Activated B cell treated with CpG ODN at 0.5 μM for 24 hours (primary cell): Measurements from ENCODE around the gene NOX5. TPM values are rescaled to one million over a fixed set of nuclear protein-coding genes. Genes with fewer than 3 reads are reported as not detected.

ENCODE experiments used
- ATAC-seq: fragments of 200-7000 bp; cut with Tn5 transposase; one replicate; pipeline ENCODE4 v1.10.0; 2021; ENCODE audit warnings: low read depth, mild to moderate bottlenecking, moderate library complexity
- CTCF ChIA-PET: fragments of 350-600 bp; sonication (Branson Sonifier 250); formaldehyde crosslinking; loops from one replicate; lab custom pipeline; 2021; ENCODE audit warnings: antibody characterized with exemption; lab: Charles Lee
- POLR2A ChIA-PET: fragments of 350-600 bp; sonication (Branson Sonifier 250); formaldehyde crosslinking; loops from one replicate; lab custom pipeline; 2021; ENCODE audit warnings: antibody characterized with exemption; lab: Charles Lee
- DNase-seq: peaks from one replicate; pipeline ENCODE4 v3.0.0; 2022
- H3K27ac Mint-ChIP-seq: one replicate; pipeline ENCODE4 v1.8.0; 2020; ENCODE audit warnings: mixed read lengths
- H3K27me3 Mint-ChIP-seq: one replicate; pipeline ENCODE4 v1.8.0; 2021; ENCODE audit warnings: mixed read lengths
- H3K36me3 Mint-ChIP-seq: one replicate; pipeline ENCODE4 v1.8.0; 2021; ENCODE audit warnings: low read depth, mixed read lengths
- H3K4me1 Mint-ChIP-seq: one replicate; pipeline ENCODE4 v1.8.0; 2021; ENCODE audit warnings: mixed read lengths
- H3K4me3 Mint-ChIP-seq: one replicate; pipeline ENCODE4 v1.8.0; 2020; ENCODE audit warnings: mild to moderate bottlenecking, mixed read lengths
- H3K9me3 Mint-ChIP-seq: one replicate; pipeline ENCODE4 v1.8.0; 2020; ENCODE audit warnings: mixed read lengths
- intact Hi-C: fragments of 100-400 bp; cut with micrococcal nuclease; formaldehyde crosslinking; loops from one replicate; pipeline ENCODE4 v1.15.1; 2024
- total RNA-seq: library from RNA; stranded (reverse); gene quantifications from 2 replicates; pipeline ENCODE4 v1.2.3, GENCODE V29; 2022
- TF ChIP-seq, protein P1 (sequence below): fragments of 200-600 bp; IDR thresholded peaks from one replicate; pipeline ENCODE4 v1.8.0; 2022; ENCODE audit warnings: antibody characterized with exemption, mild to moderate bottlenecking

The NOX5 gene
- total RNA-seq, 1 donor from 2014 or later: 0.09 TPM

DNA sequence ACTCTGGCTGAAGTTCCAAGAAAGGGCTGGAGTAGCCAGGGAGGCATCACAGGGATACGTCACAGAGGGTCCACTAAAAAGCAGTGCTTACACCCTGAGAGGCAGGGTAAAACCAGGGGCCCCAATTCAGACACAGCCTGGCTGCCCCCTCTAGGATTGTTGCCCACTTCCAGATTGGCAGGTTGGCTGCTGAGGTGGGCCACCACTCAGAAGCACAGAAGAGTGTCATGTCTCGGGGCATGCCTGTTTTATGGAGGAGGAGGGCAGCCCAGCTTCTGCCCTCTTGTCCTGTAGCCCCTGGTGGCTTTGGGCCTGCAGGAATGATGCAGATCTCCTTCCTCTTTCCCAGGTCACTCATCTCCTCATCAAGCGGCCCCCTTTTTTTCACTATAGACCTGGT, 24.0 kb downstream of the NOX5 start:
- Mint-ChIP-seq H3K4me3 (no peak overlapping the region), H3K27ac (no peak overlapping the region), H3K4me1 (no peaks in the 10 kb centered on the region), H3K36me3 (no peaks in the 10 kb centered on the region), H3K9me3 (no peaks in the 10 kb centered on the region), H3K27me3 (peaks cover 25% of the 10 kb centered on the region)
- ATAC-seq: no peak
- intact Hi-C loops: no loop called here
- ChIA-PET POLR2A (no interaction called here), CTCF (no interaction called here)
- DNase-seq: no peak
- TF ChIP-seq, protein P1, sequence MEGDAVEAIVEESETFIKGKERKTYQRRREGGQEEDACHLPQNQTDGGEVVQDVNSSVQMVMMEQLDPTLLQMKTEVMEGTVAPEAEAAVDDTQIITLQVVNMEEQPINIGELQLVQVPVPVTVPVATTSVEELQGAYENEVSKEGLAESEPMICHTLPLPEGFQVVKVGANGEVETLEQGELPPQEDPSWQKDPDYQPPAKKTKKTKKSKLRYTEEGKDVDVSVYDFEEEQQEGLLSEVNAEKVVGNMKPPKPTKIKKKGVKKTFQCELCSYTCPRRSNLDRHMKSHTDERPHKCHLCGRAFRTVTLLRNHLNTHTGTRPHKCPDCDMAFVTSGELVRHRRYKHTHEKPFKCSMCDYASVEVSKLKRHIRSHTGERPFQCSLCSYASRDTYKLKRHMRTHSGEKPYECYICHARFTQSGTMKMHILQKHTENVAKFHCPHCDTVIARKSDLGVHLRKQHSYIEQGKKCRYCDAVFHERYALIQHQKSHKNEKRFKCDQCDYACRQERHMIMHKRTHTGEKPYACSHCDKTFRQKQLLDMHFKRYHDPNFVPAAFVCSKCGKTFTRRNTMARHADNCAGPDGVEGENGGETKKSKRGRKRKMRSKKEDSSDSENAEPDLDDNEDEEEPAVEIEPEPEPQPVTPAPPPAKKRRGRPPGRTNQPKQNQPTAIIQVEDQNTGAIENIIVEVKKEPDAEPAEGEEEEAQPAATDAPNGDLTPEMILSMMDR: no peak

DNA sequence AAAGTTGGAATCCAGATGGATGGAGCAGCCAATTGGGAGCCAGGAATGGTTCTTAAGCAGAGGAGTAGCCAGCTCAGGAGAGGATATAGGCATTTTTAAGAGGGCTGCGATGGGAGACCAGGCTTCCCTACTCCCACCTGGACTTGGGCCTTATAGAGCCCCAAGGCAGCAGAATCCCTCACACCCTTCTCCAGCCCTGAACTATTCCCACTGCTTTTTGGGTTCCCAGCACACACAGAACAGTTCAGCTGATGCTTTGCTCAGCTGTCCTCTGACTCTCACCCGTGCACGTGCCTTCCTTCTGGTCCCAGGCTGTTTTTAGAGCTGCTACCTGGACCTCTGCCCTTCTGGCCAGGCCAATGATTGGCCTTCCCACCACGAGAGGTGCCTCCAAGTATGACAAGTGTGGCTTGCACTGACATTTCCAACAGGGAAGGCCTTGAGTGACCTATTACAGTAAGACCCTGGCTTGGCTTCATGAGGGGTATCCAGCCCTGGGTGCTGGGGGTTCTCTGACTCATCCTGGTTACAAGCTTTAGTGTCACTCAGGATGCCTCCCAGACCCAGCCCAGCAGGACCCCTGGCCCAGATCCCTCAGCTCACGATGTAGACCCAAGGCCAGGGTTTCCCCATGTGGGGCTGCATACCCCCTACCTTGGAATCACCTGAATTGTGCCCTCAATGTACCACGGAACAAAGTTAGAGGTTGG, 25.2 kb downstream of the NOX5 start:
- CTCF ChIA-PET: no interaction called here

DNA sequence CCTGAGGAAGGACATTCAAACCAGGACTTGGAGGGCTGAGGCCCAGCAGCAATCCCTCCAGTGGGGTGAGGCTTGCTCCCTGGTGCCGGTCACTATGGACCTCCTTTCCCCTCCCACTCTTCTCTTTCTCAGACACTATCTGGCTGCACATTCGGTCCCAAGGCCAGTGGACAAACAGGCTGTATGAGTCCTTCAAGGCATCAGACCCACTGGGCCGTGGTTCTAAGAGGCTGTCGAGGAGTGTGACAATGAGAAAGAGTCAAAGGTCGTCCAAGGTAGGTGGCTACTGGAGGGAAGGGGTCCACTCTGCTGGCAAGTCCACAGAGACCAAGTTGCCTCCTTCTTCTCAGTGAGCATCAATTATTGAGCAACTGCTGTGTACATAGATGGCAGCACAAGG, 28.0 kb downstream of the NOX5 start:
- intact Hi-C loops: no loop called here
- H3K27me3 Mint-ChIP-seq: peaks cover 10% of the 10 kb centered on the region
- no peaks in the 10 kb centered on the region for H3K36me3 Mint-ChIP-seq
- H3K4me1 Mint-ChIP-seq: no peaks in the 10 kb centered on the region
- TF ChIP-seq, protein P1: no peak
- no peak for DNase-seq
- POLR2A ChIA-PET: no interaction called here
- H3K4me3 Mint-ChIP-seq: no peak overlapping the region
- CTCF ChIA-PET: no interaction called here
- no peaks in the 10 kb centered on the region for H3K9me3 Mint-ChIP-seq
- H3K27ac Mint-ChIP-seq: no peak overlapping the region
- ATAC-seq: no peak

More for the DNA sequence above, 25.2 kb downstream of the NOX5 start:
- Mint-ChIP-seq H3K4me3 (no peak overlapping the region), H3K27ac (no peak overlapping the region), H3K4me1 (no peaks in the 10 kb centered on the region), H3K27me3 (peaks cover 20% of the 10 kb centered on the region), H3K36me3 (no peaks in the 10 kb centered on the region), H3K9me3 (no peaks in the 10 kb centered on the region)
- intact Hi-C loops: no loop called here
- POLR2A ChIA-PET: no interaction called here
- no peak for DNase-seq
- TF ChIP-seq, protein P1: no peak
- ATAC-seq: no peak

DNA sequence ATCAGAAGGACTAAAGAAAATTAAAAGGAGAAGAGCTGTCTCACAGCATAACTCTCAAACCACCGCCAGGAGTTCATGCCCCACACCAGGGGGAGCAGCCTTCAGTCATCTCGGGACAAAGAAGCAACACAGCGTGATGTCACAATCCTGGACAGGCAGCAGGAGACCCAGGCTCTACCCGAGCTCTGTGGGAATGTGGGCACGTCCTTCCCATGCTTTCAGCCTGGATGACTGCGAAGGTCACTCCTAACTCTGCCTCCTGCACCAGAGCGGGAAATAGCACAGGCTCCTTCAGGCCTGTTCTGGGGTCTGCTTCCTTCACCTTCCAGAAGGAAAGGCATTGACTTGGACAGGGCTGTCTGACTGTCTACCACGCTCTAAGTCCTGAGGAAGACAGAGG, 31.3 kb downstream of the NOX5 start:
- ATAC-seq: no peak
- ChIA-PET CTCF (interaction anchor here (0.9 kb wide), 1 partner anchor 13 kb away, joined by 3 read pairs; no protein-coding TSS in a partner anchor), POLR2A (no interaction called here)
- no peaks in the 10 kb centered on the region for H3K9me3 Mint-ChIP-seq
- no peak overlapping the region for H3K27ac Mint-ChIP-seq
- H3K4me1 Mint-ChIP-seq: no peaks in the 10 kb centered on the region
- intact Hi-C loops: no loop called here
- TF ChIP-seq, protein P1: no peak
- no peaks in the 10 kb centered on the region for H3K36me3 Mint-ChIP-seq
- H3K4me3 Mint-ChIP-seq: no peak overlapping the region
- peaks cover 7% of the 10 kb centered on the region for H3K27me3 Mint-ChIP-seq
- no peak for DNase-seq

DNA sequence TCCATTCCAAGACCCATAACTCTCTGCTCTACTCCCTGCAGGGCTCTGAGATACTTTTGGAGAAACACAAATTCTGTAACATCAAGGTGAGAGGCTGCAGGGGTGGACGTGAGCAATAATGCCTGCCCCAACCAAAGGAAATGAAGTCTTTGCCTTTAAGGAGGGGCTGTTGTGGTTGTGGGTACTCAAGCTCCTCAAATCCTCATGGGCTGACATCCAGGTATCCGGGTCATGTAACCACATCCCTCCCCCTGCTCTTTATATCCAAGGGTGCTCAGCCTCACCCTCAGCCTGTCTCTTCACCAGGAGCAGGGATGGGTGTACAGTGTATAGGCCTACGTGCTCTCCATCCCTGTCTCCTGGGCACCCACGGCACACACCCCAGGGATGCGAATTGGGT, 32.3 kb downstream of the NOX5 start:
- H3K36me3 Mint-ChIP-seq: no peaks in the 10 kb centered on the region
- no peak overlapping the region for H3K27ac Mint-ChIP-seq
- H3K9me3 Mint-ChIP-seq: no peaks in the 10 kb centered on the region
- H3K27me3 Mint-ChIP-seq: peaks cover 11% of the 10 kb centered on the region
- ATAC-seq (no peak), DNase-seq (no peak)
- H3K4me1 Mint-ChIP-seq: no peaks in the 10 kb centered on the region
- ChIA-PET POLR2A (no interaction called here), CTCF (interaction anchor here (0.9 kb wide), 1 partner anchor 12 kb away, joined by 3 read pairs; no protein-coding TSS in a partner anchor)
- intact Hi-C loops: no loop called here
- H3K4me3 Mint-ChIP-seq: no peak overlapping the region
- TF ChIP-seq, protein P1: no peak
